Right lung (tissue), 5 donors: ENCODE results near the gene HOXA11. TPM values are rescaled to one million over a fixed set of nuclear protein-coding genes. Genes with fewer than 3 reads are reported as not detected.
A peak's percentile ranks its signal among the peaks of the same experiment; 100 is the strongest.

Experiments used
- DNase-seq, 2 donors: peaks; one replicate each; pipeline ENCODE4 v3.0.0-alpha.2; 2013
- polyA plus RNA-seq, 5 donors: library from polyadenylated mRNA; unstranded; fragments of 120-200 nt; gene quantifications; one replicate each; pipeline versions ENCODE4 v1.2.1 to v1.2.3, GENCODE V29; 2013; ENCODE audit warnings: inconsistent platforms in 1 of 5, low replicate concordance in 1 of 5; ENCODE audit not compliant: insufficient read length in 5 of 5, insufficient read depth in 1 of 5

Gene HOXA11
- polyA plus RNA-seq, 5 donors: 0.19 to 0.35 TPM; not detected in 3

DNA sequence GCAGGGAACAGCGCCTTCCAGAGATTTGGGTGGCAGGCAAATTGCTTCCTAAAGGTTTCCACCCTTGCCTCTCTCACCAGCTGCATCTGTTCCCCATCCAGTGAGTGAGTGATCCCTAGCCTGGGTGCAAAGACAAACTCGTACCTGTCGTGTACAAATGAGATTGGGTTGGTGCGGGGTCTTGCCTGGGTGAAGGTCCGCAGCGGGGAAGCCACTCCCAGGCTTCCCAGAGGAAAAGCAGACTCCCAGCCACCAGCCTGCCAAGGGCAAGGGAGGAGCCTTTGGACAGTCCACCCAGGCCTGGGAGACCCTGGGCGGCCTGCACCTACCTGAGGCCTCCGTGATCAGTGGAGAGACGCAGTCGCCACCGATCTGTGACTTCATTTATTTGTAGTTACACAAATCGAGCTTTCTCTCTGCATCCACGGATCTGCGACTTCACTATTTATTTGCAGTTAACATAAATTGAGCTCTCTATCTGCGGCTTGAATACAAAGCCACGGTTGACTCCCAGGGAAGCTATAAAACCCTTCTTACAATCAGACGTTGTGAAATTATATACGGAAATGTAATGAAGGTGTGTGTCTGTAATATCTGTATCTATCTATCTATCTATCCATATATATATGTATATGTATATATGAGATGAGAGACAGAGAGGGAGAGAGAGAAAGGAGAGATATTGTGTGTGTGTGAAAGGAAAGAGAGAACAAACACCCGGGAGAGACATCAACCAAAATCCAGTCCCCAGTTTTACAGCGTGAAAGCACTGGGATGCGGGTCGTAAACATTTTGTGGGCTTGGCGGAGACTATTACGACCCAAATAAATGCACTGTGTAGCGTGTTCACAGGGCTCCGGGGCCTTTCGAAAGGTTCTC lies 25.5 kb downstream of the HOXA11 start:
- no peak for DNase-seq

DNA sequence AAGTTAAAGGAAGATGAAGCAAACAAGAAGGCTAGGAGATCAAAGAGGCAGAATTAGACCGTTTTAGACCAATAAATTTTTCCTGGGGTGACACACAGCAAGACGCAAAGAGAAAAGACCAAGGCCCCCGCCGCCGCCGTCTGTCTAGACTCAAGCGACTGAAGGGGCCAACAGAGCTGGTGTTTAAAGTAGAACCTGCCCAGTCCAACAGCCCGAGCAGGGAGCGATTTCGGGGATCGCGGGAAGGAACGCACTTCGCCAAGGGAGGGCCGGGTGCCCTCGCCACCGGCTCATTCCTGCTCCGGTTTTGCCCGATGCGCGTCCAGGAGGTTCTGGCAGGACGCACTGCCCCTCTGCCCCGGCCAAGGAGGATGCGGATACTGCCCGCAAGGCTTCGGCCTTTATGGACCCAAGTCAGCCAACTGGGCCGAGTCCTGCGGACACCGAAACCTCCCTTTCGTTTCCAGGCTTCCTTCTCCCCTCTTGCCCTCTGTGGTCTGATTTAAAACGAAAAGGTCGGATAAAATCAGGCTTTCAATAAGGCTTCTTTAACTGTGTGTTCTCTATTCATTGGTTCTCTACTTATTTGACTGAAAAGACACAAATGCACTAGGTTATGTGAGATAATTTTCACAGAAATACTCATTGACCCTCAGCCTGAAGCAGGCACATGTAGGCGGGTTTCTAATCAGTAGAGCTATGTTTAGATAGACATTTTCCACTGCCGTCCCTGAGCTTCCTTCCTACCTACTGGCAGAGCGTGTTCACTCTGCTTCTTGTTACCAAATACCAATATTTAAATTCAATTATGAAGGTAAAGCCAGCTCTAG lies 26.4 kb downstream of the HOXA11 start:
- no peak for DNase-seq

DNA sequence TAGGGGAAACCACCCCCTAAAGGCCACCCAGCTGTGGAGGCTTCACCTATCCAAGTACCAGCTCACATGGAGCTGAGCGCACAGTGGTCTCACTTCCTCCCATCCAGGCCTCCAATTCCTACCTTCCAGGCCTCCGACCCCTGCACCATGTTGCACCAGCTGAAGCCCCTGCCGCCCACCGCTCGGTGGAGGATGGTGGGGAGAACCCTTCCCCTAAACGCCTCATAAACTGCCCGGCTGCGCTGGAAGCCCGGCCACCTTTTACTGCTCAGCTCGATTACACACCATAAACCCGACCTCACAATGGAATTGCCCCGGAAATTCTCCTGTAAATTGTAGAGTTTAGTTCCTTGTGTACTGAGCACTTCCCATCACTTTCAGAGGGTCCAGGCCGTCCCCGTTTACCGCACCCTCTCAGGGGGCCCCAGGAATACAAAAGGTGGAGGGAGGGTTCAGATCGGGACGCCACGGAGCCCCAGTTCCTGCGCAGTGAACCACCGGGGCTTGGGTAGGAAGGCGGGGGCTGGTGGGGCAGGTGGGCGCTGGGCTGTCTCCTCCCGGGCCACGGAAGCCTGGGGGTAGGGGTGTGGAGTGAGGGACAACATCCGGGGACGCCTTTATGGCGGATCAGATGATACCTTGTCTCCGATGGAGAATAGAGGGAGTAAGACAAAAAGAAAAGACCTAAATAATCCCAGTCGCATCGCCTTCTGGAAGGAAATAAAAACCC lies 27.2 kb downstream of the HOXA11 start:
- no peak for DNase-seq

DNA sequence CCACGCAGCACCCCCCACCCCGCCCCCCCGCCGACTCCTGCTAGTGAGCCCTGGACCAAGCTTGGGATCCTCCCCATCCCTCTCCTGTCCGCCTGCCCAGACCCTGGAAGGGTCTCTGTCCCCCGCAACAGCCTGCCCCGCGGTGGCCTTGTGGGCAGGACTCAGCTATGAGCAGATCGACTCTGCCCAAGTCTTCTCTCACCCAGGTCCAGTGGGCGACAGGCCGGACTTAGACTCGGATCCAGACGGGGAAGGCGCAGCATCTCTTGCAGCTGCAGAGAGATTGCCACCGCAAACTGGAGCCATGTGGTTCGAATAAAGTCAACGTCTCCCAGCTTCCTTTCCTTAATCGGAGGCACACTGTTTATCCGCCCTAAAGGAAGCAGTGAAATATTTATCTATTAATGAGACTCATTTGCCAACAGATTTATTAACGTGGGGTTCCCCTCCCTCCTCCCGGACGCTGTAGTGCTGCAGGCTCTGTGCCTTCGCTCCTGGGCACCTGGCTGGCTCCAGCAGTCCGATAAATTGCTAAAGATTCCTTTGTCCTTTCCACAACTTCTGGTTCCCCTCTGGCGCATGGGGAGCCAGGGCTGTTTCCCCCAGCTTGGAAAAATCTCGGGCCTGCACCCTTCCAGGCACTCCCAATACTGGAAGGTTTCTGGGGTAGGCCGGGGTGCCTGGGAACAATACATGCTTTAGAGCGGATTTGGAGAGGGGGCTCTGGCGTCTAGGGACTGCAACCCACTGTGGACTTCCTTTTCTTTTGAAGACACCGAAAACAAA lies 27.9 kb downstream of the HOXA11 start:
- DNase-seq: no peak

DNA sequence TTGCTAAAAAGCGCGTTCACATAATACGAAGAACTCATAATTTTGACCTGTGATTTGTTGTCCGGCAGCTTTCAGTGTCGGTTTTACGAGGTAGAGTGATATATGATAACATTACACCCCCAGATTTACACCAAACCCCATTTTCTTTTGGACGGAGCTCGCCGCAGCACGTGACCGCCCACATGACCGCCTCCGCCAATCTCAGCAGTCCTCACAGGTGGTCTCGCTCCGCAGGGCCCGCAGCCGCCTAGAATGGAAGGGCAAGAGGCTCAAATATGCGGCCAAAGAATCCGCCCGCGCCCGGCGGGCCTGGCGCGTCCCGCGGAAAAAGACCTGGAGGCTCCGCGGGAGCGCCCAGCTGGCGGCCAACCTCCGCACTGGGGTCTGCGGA lies 28.5 kb downstream of the HOXA11 start, which contains the start of gene HOXA7:
HOXA7 (minus strand) TSS at position 168 of the 391 bp plus-strand sequence; CDS start at position 38, 130 bp downstream.
- DNase-seq: peak in 1 of 2 donors; percentile 78

DNA sequence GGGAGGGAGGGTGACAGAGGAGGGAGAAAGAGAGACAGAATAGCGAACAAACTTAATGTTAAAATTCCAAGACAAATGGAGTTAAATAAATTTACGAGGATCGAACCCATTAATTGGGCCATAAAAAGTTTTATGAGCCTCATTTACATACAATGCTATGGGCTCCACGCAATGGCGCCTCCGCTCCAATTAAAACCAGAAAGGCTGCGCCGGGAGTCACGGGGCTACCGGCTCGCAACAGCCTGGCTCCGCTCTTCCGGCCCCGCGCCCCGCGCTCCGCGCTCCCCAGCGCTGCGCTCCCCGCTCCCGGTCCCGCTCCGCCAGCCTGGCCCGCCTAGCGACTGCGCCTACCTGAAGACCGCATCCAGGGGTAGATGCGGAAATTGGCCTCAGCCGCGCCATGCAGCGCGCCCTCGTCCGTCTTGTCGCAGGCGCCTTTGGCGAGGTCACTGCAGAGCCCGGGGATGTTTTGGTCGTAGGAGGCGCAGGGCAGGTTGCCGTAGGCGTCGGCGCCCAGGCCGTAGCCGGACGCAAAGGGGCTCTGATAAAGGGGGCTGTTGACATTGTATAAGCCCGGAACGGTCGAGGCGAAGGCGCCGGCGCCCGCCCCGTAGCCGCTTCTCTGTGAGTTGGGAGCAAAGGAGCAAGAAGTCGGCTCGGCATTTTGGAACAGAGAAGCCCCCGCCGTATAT lies 29.1 kb downstream of the HOXA11 start:
- no peak for DNase-seq

DNA sequence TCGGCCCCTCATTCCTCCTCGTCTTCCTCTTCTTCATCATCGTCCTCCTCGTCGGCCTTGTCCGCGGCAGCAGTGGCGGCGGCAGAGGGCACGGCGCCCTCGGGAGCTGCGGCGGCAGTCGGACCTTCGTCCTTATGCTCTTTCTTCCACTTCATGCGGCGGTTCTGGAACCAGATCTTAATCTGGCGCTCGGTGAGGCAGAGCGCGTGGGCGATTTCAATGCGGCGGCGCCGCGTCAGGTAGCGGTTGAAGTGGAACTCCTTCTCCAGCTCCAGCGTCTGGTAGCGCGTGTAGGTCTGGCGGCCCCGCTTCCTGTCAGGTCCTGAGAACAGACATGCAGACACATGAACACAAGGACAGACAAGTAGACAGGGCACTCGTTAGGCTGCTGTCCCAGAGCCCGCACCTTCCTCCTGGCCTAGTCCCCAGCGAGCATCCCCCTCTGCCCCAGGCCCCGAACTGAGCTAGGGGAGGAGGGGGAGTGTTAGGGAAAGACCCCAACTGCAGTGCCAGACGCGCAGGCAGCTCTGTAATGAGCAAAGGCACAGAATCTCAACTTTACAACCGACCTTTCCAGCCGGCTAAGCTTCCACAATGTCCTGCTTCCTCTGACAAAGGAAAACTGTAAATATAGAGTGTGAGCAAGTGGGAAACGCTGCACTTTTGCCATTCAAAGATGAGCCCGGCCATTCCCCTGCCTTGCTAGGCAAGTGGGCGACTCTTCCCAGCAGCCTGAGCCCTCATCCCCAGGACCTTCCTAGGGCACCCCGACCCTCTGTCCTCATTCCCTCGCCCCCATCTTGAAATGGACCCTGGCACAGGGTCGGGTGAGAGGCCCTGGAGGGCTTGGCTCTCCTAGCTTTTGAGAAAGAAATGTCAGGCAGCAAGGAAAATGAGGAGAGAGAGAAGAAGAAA lies 29.9 kb downstream of the HOXA11 start:
- no peak for DNase-seq

DNA sequence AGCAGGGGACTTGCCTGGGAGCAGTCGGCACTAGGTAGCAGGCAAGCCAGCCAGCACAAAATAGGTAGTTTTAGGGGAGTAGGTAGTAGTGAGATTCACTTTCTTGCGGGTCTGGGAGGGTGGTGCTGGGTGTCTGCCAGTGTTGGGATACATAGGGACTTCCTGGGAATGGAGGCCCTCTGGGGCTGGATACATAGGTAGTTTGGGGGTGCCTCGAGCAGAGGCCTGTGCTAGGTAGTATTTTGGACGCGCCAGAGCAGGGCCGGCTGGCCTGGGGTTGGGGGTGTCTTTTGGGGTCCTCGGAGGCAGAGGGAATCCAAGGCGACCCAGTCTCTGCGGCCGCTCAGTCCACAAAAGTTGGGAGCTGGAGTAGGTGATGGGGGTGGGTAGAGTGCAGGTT lies 30.7 kb downstream of the HOXA11 start:
- DNase-seq: no peak

DNA sequence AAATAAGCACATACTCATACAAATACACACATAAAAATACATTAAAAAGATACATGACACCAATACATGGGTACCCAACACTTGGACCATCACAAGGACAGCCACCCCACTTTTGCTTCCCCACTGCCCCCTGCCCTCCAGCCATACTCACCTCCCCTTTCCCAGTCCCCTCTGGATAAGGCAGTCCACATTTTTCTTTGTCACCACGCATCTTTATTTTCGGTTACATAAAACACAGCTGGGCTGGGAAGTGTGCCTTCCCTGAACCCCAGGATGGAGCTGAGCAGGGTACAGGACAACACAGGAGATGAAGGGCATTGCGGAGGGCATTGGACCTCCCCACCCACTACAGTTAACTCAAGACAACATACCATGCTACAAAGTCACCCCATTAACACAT lies 31.5 kb downstream of the HOXA11 start:
- DNase-seq: no peak

DNA sequence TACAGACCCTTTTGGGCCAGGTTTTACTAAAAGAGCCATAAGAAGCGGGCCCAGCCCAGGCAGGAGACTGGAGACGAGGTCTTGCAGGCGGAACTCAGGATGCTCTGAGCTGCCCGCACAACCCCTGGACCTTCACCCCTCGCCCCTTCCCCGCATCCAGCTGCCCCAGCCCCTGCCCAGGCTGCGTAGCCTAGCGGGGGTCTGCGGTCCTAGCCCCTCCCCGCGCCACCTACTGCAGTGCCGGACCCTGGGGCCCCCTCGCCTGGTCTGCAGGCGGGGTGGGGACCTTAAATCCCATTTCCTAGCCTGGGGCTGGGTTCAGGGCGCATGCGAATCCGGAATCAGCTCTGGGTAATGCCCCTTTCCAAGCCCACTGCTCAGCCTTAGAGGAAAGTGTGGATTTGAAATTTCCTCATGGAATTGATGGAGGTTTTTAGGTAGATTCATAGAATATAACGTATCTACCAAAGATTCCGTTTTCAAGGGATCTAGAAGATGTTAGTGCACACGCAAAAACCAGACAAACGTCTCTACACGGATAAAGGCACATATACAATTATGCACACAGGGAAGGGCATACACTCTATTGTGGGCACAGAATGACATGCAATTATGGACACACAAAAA lies 32.1 kb downstream of the HOXA11 start:
- DNase-seq: no peak

DNA sequence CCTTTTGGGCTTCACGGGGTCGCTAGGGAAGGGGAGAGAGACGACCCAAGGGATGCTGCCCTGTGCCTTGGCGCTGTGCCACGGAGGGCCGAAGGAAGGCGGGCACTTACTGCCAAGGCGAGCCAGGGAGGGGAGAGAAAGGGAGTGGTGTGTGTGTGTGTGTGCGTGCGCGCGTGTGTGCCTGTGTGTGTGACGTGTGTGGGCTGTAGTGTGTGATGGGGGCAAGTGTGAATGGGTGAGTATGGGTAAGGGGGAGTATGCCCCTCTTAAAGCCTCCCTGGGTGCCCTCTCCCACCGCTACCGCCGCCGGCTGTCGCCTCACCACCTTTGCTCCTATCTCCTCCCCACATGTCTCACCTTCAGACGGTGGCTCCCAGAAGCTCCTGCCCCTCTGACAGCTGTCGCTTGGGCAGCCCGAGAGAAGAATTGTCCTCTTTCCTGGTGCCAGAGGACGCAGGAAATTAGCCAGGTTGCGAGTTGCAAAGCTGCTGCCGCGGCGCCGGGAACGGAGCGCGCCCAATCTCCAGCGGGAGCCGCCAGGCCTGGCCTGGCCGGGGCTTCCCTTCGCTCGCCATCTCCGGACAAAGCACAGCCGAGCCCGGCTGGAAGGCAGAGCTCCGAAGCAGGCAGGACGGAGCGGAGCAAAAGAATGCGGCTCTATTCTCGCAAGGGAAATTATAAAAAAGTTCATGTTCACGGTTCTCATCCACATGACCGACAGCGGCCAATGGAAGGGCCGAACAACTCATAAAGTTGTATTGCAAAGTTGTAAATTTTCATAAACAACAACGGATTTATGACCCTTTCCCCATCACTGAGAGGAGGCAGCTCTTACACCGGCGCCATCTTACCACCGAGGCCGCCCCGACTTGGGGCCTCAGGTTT lies 32.9 kb downstream of the HOXA11 start, which contains the start of gene HOXA3:
HOXA3 (minus strand) TSS at position 653 of the 885 bp plus-strand sequence. CDS start 41,943 bp downstream, outside the sequence.
- DNase-seq: peak in 1 of 2 donors; percentile 75

DNA sequence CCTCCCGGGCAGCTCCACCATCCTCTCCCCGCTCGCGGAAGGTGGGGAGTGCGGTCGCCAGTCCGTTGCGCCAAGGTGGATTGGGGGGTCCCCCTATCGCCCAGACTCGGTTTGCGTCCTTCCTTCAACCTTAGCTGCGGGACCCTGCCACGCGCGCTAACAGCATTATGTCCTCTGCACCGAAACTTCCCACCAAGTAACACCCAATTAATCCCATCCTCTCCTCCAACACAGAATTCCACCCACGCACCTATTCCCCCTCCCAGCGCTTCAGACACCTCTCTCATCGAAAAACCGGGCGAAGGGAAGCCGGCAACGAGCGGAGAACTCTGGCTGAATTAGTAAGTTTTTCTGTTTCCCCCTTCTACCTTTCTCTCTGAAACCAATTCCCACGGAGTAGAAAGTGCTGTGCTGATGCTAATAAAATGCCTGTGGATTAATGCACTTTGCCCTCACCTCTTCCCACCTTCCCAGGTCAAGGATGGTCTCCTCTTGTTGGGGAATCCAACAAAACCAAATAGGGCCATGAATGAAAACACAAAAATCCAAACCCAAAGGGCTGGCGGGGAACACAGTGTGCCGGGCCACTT lies 33.6 kb downstream of the HOXA11 start:
- DNase-seq: no peak

DNA sequence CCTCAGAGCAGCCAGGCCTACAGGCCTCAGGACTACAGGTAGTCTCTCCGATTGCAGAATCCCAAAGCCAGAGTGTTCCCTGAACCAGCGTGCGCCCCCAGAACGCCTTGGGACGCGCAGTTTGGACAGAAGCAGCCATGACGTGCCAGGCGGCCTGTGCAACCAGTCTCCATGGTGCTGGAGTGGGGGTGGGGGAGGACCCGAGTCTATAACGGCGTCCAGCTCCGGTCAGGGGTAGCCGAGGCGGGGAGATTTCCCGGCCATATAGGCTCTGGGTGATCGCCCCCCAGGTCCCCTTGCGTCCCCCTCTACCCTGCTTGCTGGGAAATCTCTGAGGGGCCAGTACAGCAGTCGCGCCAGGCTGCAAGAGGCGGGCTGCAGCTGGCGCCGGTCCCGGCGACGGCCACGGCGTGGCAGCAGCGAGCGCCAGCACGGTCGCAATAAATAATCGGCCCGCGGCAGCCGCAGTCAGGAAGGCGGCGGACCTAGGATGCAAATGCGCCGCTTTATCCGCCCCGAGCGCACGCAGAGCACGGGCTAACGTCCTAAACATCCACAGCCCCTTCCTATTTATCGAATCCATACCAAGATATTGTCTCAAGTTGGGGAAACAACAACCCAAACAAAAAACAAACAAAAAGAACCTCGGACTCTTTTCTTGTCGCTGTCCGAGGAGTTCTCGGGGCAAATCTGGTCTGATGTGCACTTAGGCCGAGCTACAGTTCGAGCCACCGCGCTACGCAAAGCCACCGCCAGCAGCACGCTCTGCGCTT lies 34.3 kb downstream of the HOXA11 start:
- peak; percentile 87 for DNase-seq

DNA sequence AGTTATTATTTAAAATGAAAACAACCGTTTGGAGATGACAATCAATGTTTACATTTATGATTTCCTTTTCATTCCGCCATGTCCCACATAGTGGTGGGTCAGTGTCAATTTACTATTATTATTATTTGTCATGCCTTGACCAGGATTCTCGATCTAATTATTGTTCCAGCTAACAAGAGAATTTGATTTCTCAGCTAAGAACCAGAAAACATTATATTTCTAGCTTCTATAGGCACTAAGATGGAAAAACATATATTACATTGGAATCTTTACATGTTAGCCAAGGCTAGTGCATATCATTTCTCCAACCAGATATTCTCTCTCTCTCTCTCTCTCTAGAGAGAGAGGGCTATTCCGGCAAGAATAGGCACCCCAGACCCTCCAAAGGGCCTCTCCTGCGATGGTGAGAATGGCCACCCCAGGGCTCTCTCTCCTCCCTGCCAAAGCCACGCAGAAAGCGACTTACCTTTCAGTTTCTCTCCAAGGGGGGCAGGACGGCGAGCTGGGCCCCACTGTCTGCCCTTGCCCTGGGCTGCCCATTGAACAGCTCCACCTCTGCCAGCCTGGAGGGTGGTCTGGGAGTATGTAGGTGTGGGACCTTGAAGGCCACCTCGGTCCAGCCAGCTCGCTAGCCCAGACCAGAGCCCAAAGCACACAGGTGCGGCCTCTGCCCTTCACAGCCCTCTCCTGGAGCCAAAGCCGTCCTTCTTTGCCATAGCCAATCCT lies 35.0 kb downstream of the HOXA11 start:
- no peak for DNase-seq

DNA sequence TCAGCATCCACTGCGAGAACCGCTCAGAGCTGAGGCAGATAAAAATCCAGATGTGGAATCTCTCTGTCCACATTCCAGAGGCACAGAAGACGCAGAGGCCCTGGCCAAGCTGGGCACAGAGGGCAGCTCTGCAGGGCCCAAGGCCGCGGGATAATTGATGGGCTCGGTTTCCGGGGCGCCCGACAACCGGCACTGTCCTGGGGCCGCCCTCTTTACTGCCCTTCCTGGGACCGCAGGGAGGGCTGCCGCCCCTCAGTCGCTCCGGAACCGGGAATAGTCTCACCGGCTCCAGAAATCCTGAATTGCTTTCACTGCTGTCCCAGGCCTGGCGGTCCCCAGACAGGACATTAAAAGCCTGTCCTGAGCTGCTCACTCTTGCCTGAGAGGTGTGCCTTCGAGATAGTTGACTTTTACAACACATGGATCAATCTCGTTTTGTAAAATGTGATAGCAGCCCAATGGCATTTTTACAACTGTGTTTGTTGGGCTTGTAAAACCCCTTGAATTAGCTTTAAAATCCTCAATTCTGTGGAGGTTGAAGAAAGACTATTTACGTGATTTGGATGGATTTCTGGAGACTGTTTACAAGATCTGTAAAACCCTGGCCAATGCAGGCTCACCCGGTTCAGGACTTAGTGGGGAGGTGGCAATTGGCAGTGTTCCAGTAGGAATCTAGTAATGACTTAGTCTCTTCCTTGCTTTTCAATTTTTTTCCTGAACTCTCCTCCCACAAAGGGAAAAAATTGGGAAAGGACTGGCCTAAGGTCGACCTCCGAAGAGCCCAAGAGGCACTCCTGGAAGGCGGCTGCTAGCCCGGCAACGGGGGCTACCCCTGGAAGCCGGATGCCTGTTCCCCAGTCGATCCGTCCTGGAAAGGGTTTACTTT lies 36.0 kb downstream of the HOXA11 start:
- peak in 1 of 2 donors; percentile 35 for DNase-seq
